Measurements from ENCODE around the gene OBP2B.
"Not testable (repeated sequence)": the region's sequence is repeated elsewhere in the genome, so short reads cannot be mapped to it uniquely, and the experiment has no call there.

The OBP2B gene

DNA sequence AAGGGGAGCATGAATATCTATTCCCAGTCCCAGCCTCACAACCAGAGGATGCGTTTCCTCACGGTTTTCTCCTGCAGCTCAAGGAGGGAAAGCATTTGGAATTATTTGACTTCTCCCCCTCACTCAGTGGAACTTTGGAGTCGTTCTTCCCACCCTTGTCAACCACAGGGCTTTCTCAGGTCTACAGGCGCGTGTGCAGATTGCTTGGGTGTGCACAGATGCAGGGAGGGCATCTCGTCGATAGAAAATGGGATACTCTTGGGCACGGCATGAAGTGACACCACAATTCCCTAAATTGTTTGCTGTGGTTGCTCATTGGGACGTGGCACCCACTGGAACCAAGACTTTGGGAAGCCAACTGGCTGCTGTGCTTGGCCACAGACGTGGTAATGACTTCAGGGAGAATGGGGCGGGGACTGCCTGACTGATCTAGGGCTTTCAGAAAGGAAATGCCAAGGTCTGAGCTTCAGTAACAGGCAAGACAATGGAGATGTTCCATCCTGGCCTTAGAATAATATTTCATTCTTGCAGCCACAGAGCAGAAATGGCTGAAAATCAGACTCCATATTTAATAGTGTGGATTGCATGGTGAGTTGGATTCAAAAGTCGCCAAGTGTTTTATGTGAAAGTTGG lies 12.2 kb upstream of the OBP2B start:
- H3K4me3 ChIP-seq (ENCODE audit: low read length), result no peak overlapping the region
- TF ChIP-seq, protein P1, sequence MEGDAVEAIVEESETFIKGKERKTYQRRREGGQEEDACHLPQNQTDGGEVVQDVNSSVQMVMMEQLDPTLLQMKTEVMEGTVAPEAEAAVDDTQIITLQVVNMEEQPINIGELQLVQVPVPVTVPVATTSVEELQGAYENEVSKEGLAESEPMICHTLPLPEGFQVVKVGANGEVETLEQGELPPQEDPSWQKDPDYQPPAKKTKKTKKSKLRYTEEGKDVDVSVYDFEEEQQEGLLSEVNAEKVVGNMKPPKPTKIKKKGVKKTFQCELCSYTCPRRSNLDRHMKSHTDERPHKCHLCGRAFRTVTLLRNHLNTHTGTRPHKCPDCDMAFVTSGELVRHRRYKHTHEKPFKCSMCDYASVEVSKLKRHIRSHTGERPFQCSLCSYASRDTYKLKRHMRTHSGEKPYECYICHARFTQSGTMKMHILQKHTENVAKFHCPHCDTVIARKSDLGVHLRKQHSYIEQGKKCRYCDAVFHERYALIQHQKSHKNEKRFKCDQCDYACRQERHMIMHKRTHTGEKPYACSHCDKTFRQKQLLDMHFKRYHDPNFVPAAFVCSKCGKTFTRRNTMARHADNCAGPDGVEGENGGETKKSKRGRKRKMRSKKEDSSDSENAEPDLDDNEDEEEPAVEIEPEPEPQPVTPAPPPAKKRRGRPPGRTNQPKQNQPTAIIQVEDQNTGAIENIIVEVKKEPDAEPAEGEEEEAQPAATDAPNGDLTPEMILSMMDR (IDR thresholded peaks at IDR 0.05; ENCODE audit: insufficient read depth, low read depth, low read length, missing control alignments), result no peak
- no peak for DNase-seq (ENCODE audit: low read depth)

- not testable (repeated sequence) for DNase-seq (ENCODE audit: low read depth); H3K4me3 ChIP-seq (ENCODE audit: low read length)
These were observed 9.3 kb upstream of the OBP2B start for GRCh38 chr9:133218049-133218975.

GRCh38 chr9:133217333-133217988 lies 8.4 kb upstream of the OBP2B start:
- not testable (repeated sequence) for H3K4me3 ChIP-seq (ENCODE audit: low read length); DNase-seq (ENCODE audit: low read depth)

DNA sequence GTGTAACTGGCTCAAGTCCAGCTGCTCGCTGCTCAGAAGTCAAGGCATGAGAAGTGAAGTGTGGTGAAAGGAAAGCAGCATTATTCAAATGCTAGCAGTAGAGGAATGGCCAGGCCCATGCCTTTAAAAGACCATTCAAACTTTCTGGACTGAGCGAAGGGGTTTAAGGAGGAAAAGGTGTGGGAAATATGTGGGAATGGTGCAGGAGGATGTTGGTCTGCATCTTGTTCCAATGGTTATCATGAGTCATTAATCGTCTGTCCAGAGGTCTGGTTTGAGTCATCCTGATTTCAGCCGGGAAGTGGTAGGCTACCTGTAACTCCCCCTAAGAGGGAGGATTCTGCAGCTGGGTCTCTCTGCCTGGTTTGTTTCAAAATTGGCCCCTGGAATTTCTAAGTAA lies 5.2 kb upstream of the OBP2B start:
- H3K4me3 ChIP-seq (ENCODE audit: low read length), result not testable (repeated sequence)
- peak; percentile 38 for DNase-seq (ENCODE audit: low read depth)

GRCh38 chr9:133210609-133211008 lies 1.6 kb upstream of the OBP2B start:
- TF ChIP-seq, protein P1 (IDR thresholded peaks at IDR 0.05; ENCODE audit: insufficient read depth, low read depth, low read length, missing control alignments), result no peak
- no peak overlapping the region for H3K4me3 ChIP-seq (ENCODE audit: low read length)
- DNase-seq (ENCODE audit: low read depth), result no peak

DNA sequence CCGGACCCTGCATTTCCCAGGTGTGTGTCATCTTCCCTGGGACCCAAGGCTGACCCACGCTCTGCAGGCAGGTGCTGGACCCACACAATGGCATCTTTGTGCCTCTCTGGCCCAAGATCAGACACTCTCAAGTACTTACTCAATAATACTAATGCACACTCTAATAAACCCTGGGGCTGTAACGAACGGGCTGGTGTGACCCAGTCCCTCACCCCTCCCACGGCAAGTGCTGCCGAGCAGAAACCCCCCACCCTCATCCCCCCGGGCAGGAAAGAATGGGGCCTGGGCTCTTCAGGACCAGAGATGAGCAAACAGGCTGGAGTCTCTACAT lies 1.1 kb upstream of the OBP2B start:
- H3K4me3 ChIP-seq (ENCODE audit: low read length), result no peak overlapping the region
- no peak for DNase-seq (ENCODE audit: low read depth)
- TF ChIP-seq, protein P1 (IDR thresholded peaks at IDR 0.05; ENCODE audit: insufficient read depth, low read depth, low read length, missing control alignments), result no peak

GRCh38 chr9:133209327-133210201 lies 514 bp upstream of the OBP2B start:
- not testable (repeated sequence) for H3K4me3 ChIP-seq (ENCODE audit: low read length); DNase-seq (ENCODE audit: low read depth)

DNA sequence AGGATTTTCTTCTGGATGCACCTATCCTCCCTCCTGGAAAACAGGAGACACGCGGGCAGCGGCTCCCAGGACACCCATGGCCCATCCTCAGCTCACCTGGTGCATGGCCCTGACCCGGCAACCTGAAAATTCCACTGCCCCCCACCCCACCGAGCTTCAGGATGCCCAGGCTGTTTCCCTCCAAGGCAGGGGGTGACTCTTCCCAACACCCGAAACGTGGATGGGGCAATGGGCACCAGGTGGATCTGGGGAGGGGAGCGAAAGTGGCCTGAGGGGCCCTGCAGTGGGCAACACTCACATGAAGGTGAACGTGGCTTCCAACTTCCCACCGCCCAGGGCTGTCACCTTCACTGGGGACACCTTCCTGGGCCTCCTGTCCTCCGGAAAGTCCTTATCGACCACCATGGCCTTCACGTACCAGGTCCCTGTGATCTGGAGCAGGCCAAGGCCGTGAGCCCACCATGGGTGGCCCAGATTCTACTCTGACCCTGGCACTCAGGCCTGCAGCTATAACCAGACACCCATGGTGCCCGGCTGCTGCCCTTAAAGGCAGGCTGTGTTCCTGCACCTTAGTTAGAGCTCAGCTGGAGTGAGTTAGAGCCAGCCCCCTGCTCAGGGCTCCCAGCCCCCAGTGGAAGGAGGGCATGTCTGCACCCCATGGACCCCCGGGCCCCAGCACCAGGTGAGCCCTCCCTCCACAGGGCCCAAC lies 725 bp downstream of the OBP2B start:
- H3K4me3 ChIP-seq (ENCODE audit: low read length), result not testable (repeated sequence)

More for the DNA sequence above, 725 bp downstream of the OBP2B start:
- not testable (repeated sequence) for DNase-seq (ENCODE audit: low read depth)
